K562 (cell line): ENCODE results near the gene DISC1. TPM values are rescaled to one million over a fixed set of nuclear protein-coding genes. Genes with fewer than 3 reads are reported as not detected.

Experiments used
- ATAC-seq: fragments of 200-7000 bp; cut with Tn5 transposase; 3 replicates; pipeline ENCODE4 v1.9.1; 2020; ENCODE audit warnings: moderate library complexity
- BruUV-seq: library from RNA; stranded (reverse); fragments of 400-500 nt; replicated peaks from 2 replicates; lab custom pipeline; 2021; lab: Mats Ljungman, UMichigan
- CTCF ChIA-PET: fragments of 300-600 bp; formaldehyde crosslinking; extraction: SDS; loops from one replicate; lab custom pipeline; 2021; ENCODE audit warnings: low intra/inter-chr PET ratio; lab: Yijun Ruan, JAX
- POLR2A ChIA-PET: fragments of 300-600, 350-650 bp; sonication (Branson Sonifier 250); formaldehyde crosslinking; extraction: SDS; loops from one replicate; lab custom pipeline; 2021; ENCODE audit warnings: antibody characterized with exemption, inconsistent platforms; lab: Yijun Ruan, JAX
- DNase-seq, 4 experiments: peaks; one replicate each; pipeline versions ENCODE4 v3.0.0 to v3.0.0-alpha.2; 2011 to 2018; ENCODE audit warnings: low spot score in 3 of 4, mixed read lengths in 3 of 4; ENCODE audit errors: extremely low read depth in 1 of 4
- FAIRE-seq: peaks from 2 replicates; lab custom pipeline; 2011; peaks lifted over from hg19 to GRCh38; lab: Jason Lieb, UNC
- H2AFZ ChIP-seq: 2 replicates; pipeline ENCODE4 v1.6.0; 2011; ENCODE audit warnings: low read depth, low read length, control low read depth, inconsistent platforms
- H3K27ac ChIP-seq: fragments of 200-600 bp; 3 replicates; pipeline ENCODE4 v1.8.0; 2011; ENCODE audit warnings: low read depth, mild to moderate bottlenecking, control low read depth, inconsistent platforms, low read length, moderate library complexity, mixed read lengths; ENCODE audit errors: extremely low read depth
- H3K27me3 ChIP-seq, 2 experiments: fragments of 300-600 bp in 1 of 2; 2 replicates in 1 of 2; 3 replicates in 1 of 2; pipeline versions ENCODE4 v1.6.0 to v1.8.0; 2011; ENCODE audit warnings: inconsistent platforms in 2 of 2, low read length in 2 of 2, mild to moderate bottlenecking in 1 of 2, mixed read lengths in 1 of 2, moderate library complexity in 1 of 2; ENCODE audit not compliant: control insufficient read depth in 2 of 2, insufficient read depth in 2 of 2
- H3K36me3 ChIP-seq: fragments of 300-600 bp; 3 replicates; pipeline ENCODE4 v1.8.0; 2011; ENCODE audit warnings: mild to moderate bottlenecking, low read length, inconsistent platforms; ENCODE audit not compliant: control insufficient read depth, insufficient read depth
- H3K4me1 ChIP-seq, 2 experiments: fragments of 200-600 bp in 1 of 2; replicated peaks in 1 of 2; 2 replicates in 1 of 2; 3 replicates in 1 of 2; pipeline versions ENCODE4 v1.5.1 to v1.8.0; 2011; ENCODE audit warnings: inconsistent platforms in 2 of 2, low read length in 2 of 2, mild to moderate bottlenecking in 1 of 2, mixed read lengths in 1 of 2, moderate library complexity in 1 of 2; ENCODE audit not compliant: control insufficient read depth in 2 of 2, insufficient read depth in 2 of 2
- H3K4me2 ChIP-seq: 2 replicates; pipeline ENCODE4 v1.6.1; 2011; ENCODE audit warnings: low read length, control low read depth, inconsistent platforms, mixed read lengths; ENCODE audit not compliant: insufficient read depth
- H3K4me3 ChIP-seq: fragments of 200-600 bp; sonication (generic), shearing (Covaris generic); 2 replicates; pipeline ENCODE4 v1.5.1; 2016; ENCODE audit warnings: control low read depth, inconsistent platforms
- H3K79me2 ChIP-seq: fragments of 200-600 bp; 3 replicates; pipeline ENCODE4 v1.8.0; 2011; ENCODE audit warnings: low read length, inconsistent platforms; ENCODE audit not compliant: control insufficient read depth, insufficient read depth
- H3K9ac ChIP-seq, 2 experiments: 2 replicates each; pipeline versions ENCODE4 v1.6.0 to v1.6.1; 2011; ENCODE audit warnings: low read depth in 2 of 2, low read length in 2 of 2, control low read depth in 1 of 2, inconsistent platforms in 1 of 2, mild to moderate bottlenecking in 1 of 2, mixed read lengths in 1 of 2; ENCODE audit not compliant: insufficient read depth in 1 of 2
- H3K9me1 ChIP-seq: one replicate; pipeline ENCODE4 v1.6.0; 2011; ENCODE audit warnings: inconsistent platforms, mild to moderate bottlenecking, low read length, moderate library complexity; ENCODE audit not compliant: control insufficient read depth, insufficient read depth
- H3K9me3 ChIP-seq: replicated peaks from 2 replicates; pipeline ENCODE4 v1.5.1; 2011; ENCODE audit warnings: low read depth, low read length, inconsistent platforms; ENCODE audit not compliant: control insufficient read depth, insufficient read depth
- H4K20me1 ChIP-seq: replicated peaks from 2 replicates; pipeline ENCODE4 v1.6.1; 2011; ENCODE audit warnings: low read length, inconsistent platforms, mixed read lengths; ENCODE audit not compliant: control insufficient read depth, insufficient read depth
- CBX8 ChIP-seq: fragments of 200-600 bp; sonication (generic); IDR thresholded peaks from 2 replicates; pipeline ENCODE4 v1.6.1; 2012; ENCODE audit warnings: borderline replicate concordance, mixed run types, low read depth, mild to moderate bottlenecking, moderate library complexity, mixed read lengths, low read length, control low read depth, inconsistent platforms; ENCODE audit not compliant: poor library complexity, severe bottlenecking; ENCODE audit errors: extremely low read depth
- CCNT2 ChIP-seq: IDR thresholded peaks from 2 replicates; pipeline ENCODE4 v1.6.1; 2011; ENCODE audit warnings: borderline replicate concordance, low read depth, mild to moderate bottlenecking, moderate library complexity, mixed read lengths, low read length; ENCODE audit not compliant: insufficient read length; ENCODE audit errors: extremely low read depth
- DDX20 ChIP-seq: fragments of 450-650 bp; IDR thresholded peaks from 2 replicates; pipeline ENCODE4 v1.6.1; 2016; ENCODE audit warnings: missing genetic modification characterization, low read depth, mild to moderate bottlenecking, missing compliant biosample characterization, moderate library complexity
- DMBX1 ChIP-seq: fragments of 250-450 bp; sonication (Bioruptor Pico); IDR thresholded peaks from 2 replicates; pipeline ENCODE4 v1.8.0; 2022; ENCODE audit warnings: inconsistent platforms, mild to moderate bottlenecking, moderate library complexity, borderline replicate concordance
- GTF2E2 ChIP-seq: fragments of 200-800 bp; sonication (Bioruptor generic); IDR thresholded peaks from 2 replicates; pipeline ENCODE4 v1.6.1; 2016; ENCODE audit warnings: missing genetic modification characterization, missing compliant biosample characterization
- KLF13 ChIP-seq: fragments of 450-650 bp; IDR thresholded peaks from 2 replicates; pipeline ENCODE4 v1.6.1; 2016; ENCODE audit warnings: missing genetic modification characterization, low read depth, mild to moderate bottlenecking, missing compliant biosample characterization, moderate library complexity, borderline replicate concordance
- MCM5 ChIP-seq: fragments of 450-650 bp; IDR thresholded peaks from 2 replicates; pipeline ENCODE4 v1.6.1; 2016; ENCODE audit warnings: low read depth
- NCOA1 ChIP-seq: fragments of 450-650 bp; IDR thresholded peaks from 2 replicates; pipeline ENCODE4 v1.6.1; 2016; ENCODE audit warnings: low read depth
- PHF20 ChIP-seq: fragments of 450-650 bp; IDR thresholded peaks from 2 replicates; pipeline ENCODE4 v1.6.1; 2018; ENCODE audit not compliant: partially characterized antibody
- RBM39 ChIP-seq: fragments of 200-400 bp; formaldehyde crosslinking; optimal IDR thresholded peaks from 2 replicates; pipeline ENCODE3; 2018; ENCODE audit warnings: low read depth, low read length
- SIX5 ChIP-seq, 2 experiments: IDR thresholded peaks; 2 replicates each; pipeline ENCODE4 v1.6.1; 2011; ENCODE audit warnings: low read length in 2 of 2, borderline replicate concordance in 1 of 2, low read depth in 1 of 2, mild to moderate bottlenecking in 1 of 2, moderate library complexity in 1 of 2; ENCODE audit not compliant: insufficient read depth in 1 of 2
- SREBF2 ChIP-seq: sonication (generic); formaldehyde crosslinking; IDR thresholded peaks from 2 replicates; pipeline ENCODE4 v1.4.0; 2020; ENCODE audit warnings: mild to moderate bottlenecking, missing genetic modification reagents
- TARDBP ChIP-seq: fragments of 450-650 bp; IDR thresholded peaks from 2 replicates; pipeline ENCODE4 v1.6.1; 2016
- TGIF2 ChIP-seq: sonication (generic); formaldehyde crosslinking; IDR thresholded peaks from 2 replicates; pipeline ENCODE4 v1.8.1; 2022; ENCODE audit warnings: mild to moderate bottlenecking, missing genetic modification reagents, moderate library complexity
- ZFP30 ChIP-seq: fragments of 250-450 bp; sonication (Bioruptor Pico); IDR thresholded peaks from 2 replicates; pipeline ENCODE4 v1.8.0; 2022; ENCODE audit warnings: moderate library complexity, mild to moderate bottlenecking, inconsistent platforms, borderline replicate concordance
- ZFX ChIP-seq: sonication (generic); formaldehyde crosslinking; IDR thresholded peaks from 2 replicates; pipeline ENCODE4 v1.8.0; 2022; ENCODE audit warnings: mild to moderate bottlenecking, missing genetic modification reagents, moderate library complexity
- ZNF436 ChIP-seq: fragments of 250-450, 450-650 bp; sonication (Bioruptor Pico); formaldehyde crosslinking; IDR thresholded peaks from 2 replicates; pipeline ENCODE4 v1.7.0; 2020; ENCODE audit warnings: mild to moderate bottlenecking
- ZSCAN32 ChIP-seq: fragments of 450-650 bp; formaldehyde crosslinking; IDR thresholded peaks from 2 replicates; pipeline ENCODE4 v1.4.0; 2020; ENCODE audit warnings: mild to moderate bottlenecking, moderate library complexity
- WGBS: fragments of 100-300 bp; shearing (Covaris generic); methylation state at CpG from one replicate; pipeline ENCODE4 v1.1.6; 2016; ENCODE audit warnings: low coverage, mixed read lengths; ENCODE audit not compliant: insufficient coverage; ENCODE audit errors: missing lambda C conversion rate; 5-methylcytosine and 5-hydroxymethylcytosine counted together
- in situ Hi-C: fragments of 300-500 bp; cut with MboI; formaldehyde crosslinking; loops from 4 replicates; pipeline ENCODE4 v1.15.0; 2018; ENCODE audit warnings: inconsistent platforms, mixed read lengths
- intact Hi-C: fragments of 100-400 bp; cut with micrococcal nuclease; formaldehyde crosslinking; loops from 2 replicates; pipeline ENCODE4 v1.14.2; 2022
- polyA plus RNA-seq, 8 experiments: library from polyadenylated mRNA; depleted of rRNA in 4 of 8; stranded (reverse) in 5 of 8; unstranded in 3 of 8; fragments of >200 nt; fragmentation: Nextera tagmentation in 2 of 8; fragmentation: Illumina TruSeq in 1 of 8; extraction: Ambion mirVana in 2 of 8; extraction: Trizol in 1 of 8; gene quantifications; 2 replicates each; pipeline versions ENCODE4 v1.2.1 to v1.2.3, GENCODE V29; 2011 to 2014; ENCODE audit warnings: inconsistent platforms in 1 of 8, missing spikeins in 1 of 8
- total RNA-seq, 7 experiments: library from RNA; depleted of rRNA in 6 of 7; stranded (reverse); fragments of >200 nt in 6 of 7; fragmentation: Illumina TruSeq in 2 of 7; extraction: Trizol in 2 of 7; gene quantifications; 2 replicates each; pipeline versions ENCODE4 v1.2.1 to v1.2.3, GENCODE V29; 2011 to 2021; ENCODE audit warnings: low replicate concordance in 1 of 7
- TF ChIP-seq, protein P1 (sequence below), 2 experiments: IDR thresholded peaks; 2 replicates each; pipeline ENCODE4 v1.6.1; 2011; ENCODE audit warnings: borderline replicate concordance in 1 of 2, control low read depth in 1 of 2, low read depth in 1 of 2, low read length in 1 of 2, mild to moderate bottlenecking in 1 of 2, mixed read lengths in 1 of 2, moderate library complexity in 1 of 2; ENCODE audit not compliant: insufficient read depth in 1 of 2, insufficient read length in 1 of 2, poor library complexity in 1 of 2, severe bottlenecking in 1 of 2; ENCODE audit errors: extremely low read depth in 1 of 2

Gene DISC1
- total and polyA plus RNA-seq, 9 of the 15 experiments (the other 6 are each of a cell fraction or from before 2014, with no cell fraction given), result 0.01 to 0.11 (median 0.08) TPM; not detected in 1

GRCh38 chr1:231939118-231939517, 312.5 kb downstream of the DISC1 start:
- CTCF ChIA-PET, result no interaction called here

GRCh38 chr1:231940116-231940515, 313.5 kb downstream of the DISC1 start:
- intact Hi-C loops (no loop called here), in situ Hi-C loops (no loop called here)
- POLR2A ChIA-PET, result no interaction called here
- no TSS peak for BruUV-seq
- Histone ChIP-seq H3K4me3 (no peak overlapping the region), H4K20me1 (no peaks in the 10 kb centered on the region), H3K27me3 (peaks cover 0 to 8% of the 10 kb centered on the region in 2 experiments; a peak in 1 of 5 replicates), H3K9ac (no peak overlapping the region), H3K4me1 (no peaks in the 10 kb centered on the region), H3K27ac (no peak overlapping the region), H3K4me2 (no peak overlapping the region), H3K79me2 (no peaks in the 10 kb centered on the region), H3K9me3 (no peaks in the 10 kb centered on the region), H2AFZ (no peak overlapping the region), H3K36me3 (no peaks in the 10 kb centered on the region), H3K9me1 (no peaks in the 10 kb centered on the region)
- DNase-seq (no peak), ATAC-seq (no peak), FAIRE-seq (no peak)
- WGBS, result under 1% methylated on average over 7 of the region's 7 CpGs
- CTCF ChIA-PET, result no interaction called here
- TF ChIP-seq SREBF2 (CRISPR knock-in tag) (no peak), TGIF2 (CRISPR knock-in tag) (no peak), CCNT2 (no peak), PHF20 (no peak), DDX20 (tag) (no peak), TARDBP (no peak), ZFX (CRISPR knock-in tag) (no peak), KLF13 (tag) (no peak), CBX8 (no peak), RBM39 (no peak), GTF2E2 (tag) (no peak), ZNF436 (no peak), DMBX1 (CRISPR knock-in tag) (no peak)
- TF ChIP-seq, protein P1, sequence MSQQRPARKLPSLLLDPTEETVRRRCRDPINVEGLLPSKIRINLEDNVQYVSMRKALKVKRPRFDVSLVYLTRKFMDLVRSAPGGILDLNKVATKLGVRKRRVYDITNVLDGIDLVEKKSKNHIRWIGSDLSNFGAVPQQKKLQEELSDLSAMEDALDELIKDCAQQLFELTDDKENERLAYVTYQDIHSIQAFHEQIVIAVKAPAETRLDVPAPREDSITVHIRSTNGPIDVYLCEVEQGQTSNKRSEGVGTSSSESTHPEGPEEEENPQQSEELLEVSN (IDR thresholded peaks at IDR 0.05; ENCODE audit: borderline replicate concordance in 1 of 2, extremely low read depth in 1 of 2, insufficient read depth in 1 of 2, insufficient read length in 1 of 2, low read depth in 1 of 2, low read length in 1 of 2, poor library complexity in 1 of 2, severe bottlenecking in 1 of 2), result no peak

More at GRCh38 chr1:231939118-231939517, 312.5 kb downstream of the DISC1 start:
- no TSS peak for BruUV-seq
- Histone ChIP-seq H3K4me1 (no peaks in the 10 kb centered on the region), H3K36me3 (no peaks in the 10 kb centered on the region), H2AFZ (no peak overlapping the region), H3K79me2 (no peaks in the 10 kb centered on the region), H4K20me1 (no peaks in the 10 kb centered on the region), H3K9me3 (no peaks in the 10 kb centered on the region), H3K27ac (no peak overlapping the region), H3K4me3 (no peak overlapping the region), H3K27me3 (peaks cover 0 to 8% of the 10 kb centered on the region in 2 experiments; a peak in 1 of 5 replicates), H3K4me2 (no peak overlapping the region), H3K9ac (no peak overlapping the region), H3K9me1 (no peaks in the 10 kb centered on the region)
- intact Hi-C loops, result no loop called here
- 0% methylated on average over 4 of the region's 4 CpGs for WGBS
- POLR2A ChIA-PET, result no interaction called here
- no peak for FAIRE-seq
- no peak for ATAC-seq
- DNase-seq, result no peak
- in situ Hi-C loops, result no loop called here
- TF ChIP-seq NCOA1 (no peak), MCM5 (no peak), ZFP30 (CRISPR knock-in tag) (no peak), SIX5 (IDR thresholded peaks at IDR 0.05; ENCODE audit: borderline replicate concordance in 1 of 2, insufficient read depth in 1 of 2, low read depth in 1 of 2, low read length in 2 of 2) (no peak), ZSCAN32 (no peak)
